ENCODE data around the gene RAD51B. TPM values are rescaled to one million over a fixed set of nuclear protein-coding genes. Genes with fewer than 3 reads are reported as not detected.

RAD51B gene
- total and polyA plus RNA-seq, 2 experiments from 2014 or later, result 10.1 to 18.0 TPM

- H3K27me3 ChIP-seq, result no peaks in the 10 kb centered on the region
- no peak for DNase-seq (ENCODE audit: low spot score)
- no peaks in the 10 kb centered on the region for H3K9me2 ChIP-seq (replicated peaks; ENCODE audit: insufficient read depth)
- no peaks in the 10 kb centered on the region for H3K9me3 ChIP-seq (ENCODE audit: low read depth)
- H3K4me3 ChIP-seq, result no peak overlapping the region
- WGBS (ENCODE audit: low lambda C conversion rate, missing lambda C conversion rate), result 83% methylated on average over 3 of the region's 3 CpGs
- no peak overlapping the region for H3K27ac ChIP-seq
- no peak overlapping the region for H3K4me2 ChIP-seq
- no peak for TF ChIP-seq EZH2 (IDR thresholded peaks at IDR 0.05; ENCODE audit: borderline replicate concordance)
- no peak for TF ChIP-seq CTCF (IDR thresholded peaks at IDR 0.05; ENCODE audit: poor library complexity)
- TF ChIP-seq EZH2phosphoT487 (IDR thresholded peaks at IDR 0.05; ENCODE audit: low read depth, severe bottlenecking, unreplicated experiment), result no peak
- peaks cover 18% of the 10 kb centered on the region for H3K4me1 ChIP-seq (ENCODE audit: insufficient read depth)
- no peaks in the 10 kb centered on the region for H3K79me2 ChIP-seq
- no peak overlapping the region for H2AFZ ChIP-seq
- no peaks in the 10 kb centered on the region for H4K20me1 ChIP-seq (ENCODE audit: insufficient read depth, poor library complexity, severe bottlenecking)
- no peaks in the 10 kb centered on the region for H3K36me3 ChIP-seq (replicated peaks; ENCODE audit: insufficient read depth, low read depth)
These were observed 163.4 kb downstream of the RAD51B start for GRCh38 chr14:67982711-67983608.

- Histone ChIP-seq H3K9me3 (ENCODE audit: low read depth) (no peaks in the 10 kb centered on the region), H4K20me1 (ENCODE audit: insufficient read depth, poor library complexity, severe bottlenecking) (no peaks in the 10 kb centered on the region), H2AFZ (no peak overlapping the region), H3K4me3 (no peak overlapping the region), H3K9me2 (replicated peaks; ENCODE audit: insufficient read depth) (no peaks in the 10 kb centered on the region), H3K4me2 (no peak overlapping the region), H3K79me2 (no peaks in the 10 kb centered on the region), H3K27ac (no peak overlapping the region), H3K27me3 (no peaks in the 10 kb centered on the region), H3K36me3 (replicated peaks; ENCODE audit: insufficient read depth, low read depth) (no peaks in the 10 kb centered on the region), H3K4me1 (ENCODE audit: insufficient read depth) (peaks cover 8% of the 10 kb centered on the region)
- no peak for DNase-seq (ENCODE audit: low spot score)
- no peak for TF ChIP-seq CTCF (IDR thresholded peaks at IDR 0.05; ENCODE audit: poor library complexity)
- no peak for TF ChIP-seq EZH2 (IDR thresholded peaks at IDR 0.05; ENCODE audit: borderline replicate concordance)
These were observed 164.7 kb downstream of the RAD51B start for GRCh38 chr14:67984274-67984673.

GRCh38 chr14:67986131-67986841 lies 166.7 kb downstream of the RAD51B start:
- H3K4me1 ChIP-seq (ENCODE audit: insufficient read depth), result peaks cover 12% of the 10 kb centered on the region
- WGBS (ENCODE audit: low lambda C conversion rate, missing lambda C conversion rate), result 82% methylated on average over 6 of the region's 6 CpGs
- no peak overlapping the region for H3K4me3 ChIP-seq
- no peak for DNase-seq (ENCODE audit: low spot score)
- H3K36me3 ChIP-seq (replicated peaks; ENCODE audit: insufficient read depth, low read depth), result no peaks in the 10 kb centered on the region
- no peak for TF ChIP-seq EZH2phosphoT487 (IDR thresholded peaks at IDR 0.05; ENCODE audit: low read depth, severe bottlenecking, unreplicated experiment)
- no peak for TF ChIP-seq CTCF (IDR thresholded peaks at IDR 0.05; ENCODE audit: poor library complexity)
- TF ChIP-seq EZH2 (IDR thresholded peaks at IDR 0.05; ENCODE audit: borderline replicate concordance), result no peak
- no peaks in the 10 kb centered on the region for H3K9me2 ChIP-seq (replicated peaks; ENCODE audit: insufficient read depth)
- no peak overlapping the region for H3K4me2 ChIP-seq
- H3K9me3 ChIP-seq (ENCODE audit: low read depth), result no peaks in the 10 kb centered on the region
- no peaks in the 10 kb centered on the region for H3K79me2 ChIP-seq
- no peak overlapping the region for H2AFZ ChIP-seq
- no peaks in the 10 kb centered on the region for H4K20me1 ChIP-seq (ENCODE audit: insufficient read depth, poor library complexity, severe bottlenecking)
- no peaks in the 10 kb centered on the region for H3K27me3 ChIP-seq
- H3K27ac ChIP-seq, result peak overlapping the region; percentile 75

All from hepatocyte (in vitro differentiated cells).